Tibial artery (tissue), 4 donors: ENCODE results near the gene COQ7.

Source experiments
- DNase-seq, 2 donors: peaks; one replicate each; pipeline ENCODE4 v3.0.0-alpha.2; 2019
- H3K27ac ChIP-seq, 2 donors: fragments of 200-600 bp; sonication (generic) in 1 of 2; 1 replicate in 1 of 2; 2 replicates in 1 of 2; pipeline ENCODE4 v1.5.1; 2018 to 2019; ENCODE audit warnings: mild to moderate bottlenecking in 1 of 2
- H3K27me3 ChIP-seq, 2 donors: fragments of 200-600 bp; sonication (generic) in 1 of 2; one replicate each; pipeline versions ENCODE4 v1.5.1 to v1.6.0; 2016 to 2019
- H3K36me3 ChIP-seq, 3 donors: fragments of 200-600 bp; sonication (generic) in 2 of 3; one replicate each; pipeline ENCODE4 v1.5.1; 2016 to 2019; ENCODE audit warnings: mild to moderate bottlenecking in 2 of 3
- H3K4me1 ChIP-seq, 4 donors: fragments of 200-600 bp; sonication (generic) in 2 of 4; 1 replicate in 3 of 4; 2 replicates in 1 of 4; pipeline ENCODE4 v1.5.1; 2016 to 2019
- H3K4me3 ChIP-seq, 2 donors: fragments of 200-600 bp; sonication (generic) in 1 of 2; 1 replicate in 1 of 2; 2 replicates in 1 of 2; pipeline ENCODE4 v1.5.1; 2018 to 2019; ENCODE audit warnings: mild to moderate bottlenecking in 2 of 2
- H3K9me3 ChIP-seq, 3 donors: fragments of 200-600 bp; sonication (generic) in 1 of 3; one replicate each; pipeline ENCODE4 v1.5.1; 2016 to 2019
- CTCF ChIP-seq, 2 experiments: fragments of 200-600 bp in 1 of 2; fragments of 450-650 bp in 1 of 2; IDR thresholded peaks; one replicate each; pipeline ENCODE4 v1.5.1; 2017 to 2019; ENCODE audit warnings: antibody characterized with exemption in 2 of 2, mild to moderate bottlenecking in 1 of 2, moderate library complexity in 1 of 2
- intact Hi-C: fragments of 100-400 bp; cut with DNase I; formaldehyde crosslinking; loops from one replicate; pipeline ENCODE4 v1.15.0; 2023; ENCODE audit warnings: low total_unique reads

The COQ7 gene

GRCh38 chr16:19066988-19067348, 446 bp upstream of the COQ7 start:
- H3K4me1 ChIP-seq = peaks cover 0 to 19% (median 13%) of the 10 kb centered on the region in 4 donors
- intact Hi-C loops = loop anchor here (10.0 kb wide), 1 partner anchor 82 kb away; the partner anchor contains the start of gene TMC7
- DNase-seq = no peak
- H3K4me3 ChIP-seq = peak overlapping the region; percentile 80 to 81
- H3K27ac ChIP-seq = peak overlapping the region; percentile 98 to 99
- no peaks in the 10 kb centered on the region for H3K27me3 ChIP-seq
- H3K9me3 ChIP-seq = no peaks in the 10 kb centered on the region
- peaks cover 0 to 10% (median 2%) of the 10 kb centered on the region in 3 donors for H3K36me3 ChIP-seq
- TF ChIP-seq CTCF (IDR thresholded peaks at IDR 0.05) = no peak

GRCh38 chr16:19068237-19068815, 912 bp downstream of the COQ7 start:
- Histone ChIP-seq H3K27ac (peak overlapping the region; percentile 98 to 99), H3K36me3 (peaks cover 2 to 22% (median 16%) of the 10 kb centered on the region in 3 donors), H3K4me3 (peak overlapping the region; percentile 80 to 81), H3K9me3 (no peaks in the 10 kb centered on the region), H3K4me1 (peaks cover 0 to 19% (median 13%) of the 10 kb centered on the region in 4 donors), H3K27me3 (no peaks in the 10 kb centered on the region)
- DNase-seq = no peak
- intact Hi-C loops = loop anchor here (10.0 kb wide), 1 partner anchor 84 kb away; the partner anchor contains the start of gene TMC7
- no peak for TF ChIP-seq CTCF (IDR thresholded peaks at IDR 0.05)

- Histone ChIP-seq H3K4me3 (no peak overlapping the region), H3K27me3 (no peaks in the 10 kb centered on the region), H3K36me3 (peaks cover 19 to 58% (median 42%) of the 10 kb centered on the region in 3 donors), H3K27ac (no peak overlapping the region), H3K4me1 (peaks cover 0 to 19% (median 11%) of the 10 kb centered on the region in 4 donors), H3K9me3 (no peaks in the 10 kb centered on the region)
- peak; percentile 45 to 54 for TF ChIP-seq CTCF (IDR thresholded peaks at IDR 0.05)
- DNase-seq = no peak
- intact Hi-C loops = no loop called here
These were observed 4.7 kb downstream of the COQ7 start for GRCh38 chr16:19071811-19072777.

- H3K4me1 ChIP-seq = peaks cover 0 to 15% (median 10%) of the 10 kb centered on the region in 4 donors
- intact Hi-C loops = no loop called here
- H3K9me3 ChIP-seq = no peaks in the 10 kb centered on the region
- H3K4me3 ChIP-seq = no peak overlapping the region
- H3K36me3 ChIP-seq = peaks cover 23 to 70% (median 53%) of the 10 kb centered on the region in 3 donors
- no peak for DNase-seq
- H3K27me3 ChIP-seq = no peaks in the 10 kb centered on the region
- H3K27ac ChIP-seq = no peak overlapping the region
- no peak for TF ChIP-seq CTCF (IDR thresholded peaks at IDR 0.05)
These were observed 5.9 kb downstream of the COQ7 start for GRCh38 chr16:19073344-19073743.

GRCh38 chr16:19073863-19074262, 6.4 kb downstream of the COQ7 start:
- no peak for TF ChIP-seq CTCF (IDR thresholded peaks at IDR 0.05)
- Histone ChIP-seq H3K4me1 (peaks cover 0 to 10% (median 7%) of the 10 kb centered on the region in 4 donors), H3K4me3 (no peak overlapping the region), H3K9me3 (no peaks in the 10 kb centered on the region), H3K27me3 (no peaks in the 10 kb centered on the region), H3K36me3 (peaks cover 28 to 75% (median 58%) of the 10 kb centered on the region in 3 donors), H3K27ac (no peak overlapping the region)
- intact Hi-C loops = no loop called here
- no peak for DNase-seq
